Esophagus (tissue), 2 donors: ENCODE data around the gene KDM4B. TPM values are rescaled to one million over a fixed set of nuclear protein-coding genes. Genes with fewer than 3 reads are reported as not detected.

Source experiments
- H3K27ac ChIP-seq, 2 donors: one replicate each; pipeline ENCODE4 v1.5.1; 2013; ENCODE audit warnings: low read depth in 2 of 2, mild to moderate bottlenecking in 2 of 2, inconsistent platforms in 1 of 2, low read length in 1 of 2, moderate library complexity in 1 of 2
- H3K27me3 ChIP-seq, 2 donors: one replicate each; pipeline ENCODE4 v1.6.1; 2013; ENCODE audit warnings: low read length in 2 of 2, control low read depth in 1 of 2, mild to moderate bottlenecking in 1 of 2; ENCODE audit not compliant: insufficient read depth in 2 of 2, control insufficient read depth in 1 of 2
- H3K36me3 ChIP-seq, 2 donors: one replicate each; pipeline ENCODE4 v1.6.1; 2013; ENCODE audit warnings: low read length in 1 of 2; ENCODE audit not compliant: control insufficient read depth in 2 of 2, insufficient read depth in 2 of 2
- H3K4me1 ChIP-seq, 2 donors: one replicate each; pipeline ENCODE4 v1.6.1; 2013; ENCODE audit warnings: low read length in 1 of 2; ENCODE audit not compliant: control insufficient read depth in 2 of 2, insufficient read depth in 2 of 2
- H3K4me3 ChIP-seq, 2 donors: one replicate each; pipeline ENCODE4 v1.5.1; 2013; ENCODE audit warnings: low read length in 2 of 2, mild to moderate bottlenecking in 2 of 2, low read depth in 1 of 2, moderate library complexity in 1 of 2
- H3K9me3 ChIP-seq, 2 donors: one replicate each; pipeline ENCODE4 v1.6.1; 2013; ENCODE audit warnings: mild to moderate bottlenecking in 2 of 2, low read depth in 1 of 2, low read length in 1 of 2, moderate library complexity in 1 of 2; ENCODE audit not compliant: control insufficient read depth in 2 of 2, insufficient read depth in 1 of 2
- WGBS, 2 donors: extraction: QIAGEN DNeasy Blood & Tissue Kit; methylation state at CpG; one replicate each; pipeline ENCODE4 v1.1.7; 2013; 5-methylcytosine and 5-hydroxymethylcytosine counted together
- polyA plus RNA-seq, 2 donors: library from polyadenylated mRNA; stranded (reverse); fragments of 200-250 nt; gene quantifications; one replicate each; pipeline ENCODE4 v1.2.3, GENCODE V29; 2013
- donor health status: healthy with polysubstance abuse.
- donor health status: Bipolar disorder and iron deficiency.

Gene KDM4B
- polyA plus RNA-seq, 2 donors: 10.7 to 26.7 TPM

DNA sequence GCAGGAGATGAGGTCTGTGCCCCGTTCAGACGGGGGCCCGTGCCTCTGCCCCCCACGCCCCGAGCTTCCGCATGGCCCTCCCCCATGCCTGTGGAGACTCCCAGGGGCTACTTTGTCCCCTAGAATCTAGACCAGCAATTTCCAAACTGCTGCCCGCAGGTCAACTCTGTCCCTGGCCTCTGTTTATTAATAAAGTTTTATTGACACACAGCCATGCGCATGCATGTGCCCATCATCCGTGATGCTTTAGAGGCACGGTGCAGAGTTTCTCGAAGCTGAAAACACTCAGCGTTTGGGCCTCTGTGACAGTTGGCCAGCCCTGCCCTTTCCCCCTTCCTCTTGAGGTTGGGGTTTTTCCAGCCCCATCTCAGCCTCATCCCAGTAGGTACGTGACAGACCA lies 140.0 kb downstream of the KDM4B start:
- Histone ChIP-seq H3K27me3 (no peaks in the 10 kb centered on the region), H3K4me1 (no peaks in the 10 kb centered on the region), H3K4me3 (no peak overlapping the region), H3K36me3 (peaks cover 6 to 66% of the 10 kb centered on the region in 2 donors), H3K9me3 (no peaks in the 10 kb centered on the region), H3K27ac (no peak overlapping the region)
- 94 to 97% methylated on average over 13 of the region's 13 CpGs for WGBS, 2 donors

DNA sequence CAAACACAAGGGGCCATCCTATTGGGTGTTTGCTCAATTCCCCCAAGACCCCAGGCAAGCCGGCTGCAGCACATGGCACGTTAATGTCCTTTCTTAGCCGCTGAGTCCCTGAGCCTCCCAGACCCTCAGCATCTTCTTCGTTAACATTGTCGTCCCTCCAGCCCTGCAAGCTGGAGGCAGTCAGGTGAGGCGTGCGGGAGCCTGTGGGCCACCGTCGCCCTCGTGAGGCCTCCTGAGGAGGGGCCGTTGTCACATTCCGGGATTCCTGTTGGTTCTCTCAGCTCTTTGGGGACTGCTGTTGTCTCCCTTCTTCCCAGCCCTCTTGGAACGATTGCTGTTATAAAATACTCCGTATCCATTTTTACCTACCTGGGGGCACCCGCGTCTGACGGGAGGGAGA lies 140.6 kb downstream of the KDM4B start:
- Histone ChIP-seq H3K27ac (no peak overlapping the region), H3K9me3 (no peaks in the 10 kb centered on the region), H3K36me3 (peaks cover 6 to 71% of the 10 kb centered on the region in 2 donors), H3K27me3 (no peaks in the 10 kb centered on the region), H3K4me1 (no peaks in the 10 kb centered on the region), H3K4me3 (no peak overlapping the region)
- WGBS, 2 donors: 94% methylated on average over 17 of the region's 17 CpGs

DNA sequence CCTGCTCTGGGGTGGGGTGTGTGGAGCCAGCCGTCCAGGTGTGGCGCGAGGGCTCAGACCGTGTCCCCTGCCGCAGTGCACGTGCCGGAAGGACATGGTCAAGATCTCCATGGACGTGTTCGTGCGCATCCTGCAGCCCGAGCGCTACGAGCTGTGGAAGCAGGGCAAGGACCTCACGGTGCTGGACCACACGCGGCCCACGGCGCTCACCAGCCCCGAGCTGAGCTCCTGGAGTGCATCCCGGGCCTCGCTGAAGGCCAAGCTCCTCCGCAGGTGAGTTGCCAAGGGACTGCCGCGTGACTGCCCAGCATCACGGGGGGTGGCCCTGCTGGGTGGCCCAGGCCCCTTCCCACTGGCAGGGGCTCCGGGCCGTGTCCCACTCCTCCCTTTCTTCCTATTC lies 141.6 kb downstream of the KDM4B start:
- WGBS, 2 donors: 93 to 95% methylated on average over 25 to 27 of the region's 27 CpGs
- no peak overlapping the region for H3K4me3 ChIP-seq
- no peaks in the 10 kb centered on the region for H3K27me3 ChIP-seq
- H3K9me3 ChIP-seq: no peaks in the 10 kb centered on the region
- H3K4me1 ChIP-seq: no peaks in the 10 kb centered on the region
- H3K36me3 ChIP-seq: peaks cover 6 to 75% of the 10 kb centered on the region in 2 donors
- H3K27ac ChIP-seq: no peak overlapping the region

DNA sequence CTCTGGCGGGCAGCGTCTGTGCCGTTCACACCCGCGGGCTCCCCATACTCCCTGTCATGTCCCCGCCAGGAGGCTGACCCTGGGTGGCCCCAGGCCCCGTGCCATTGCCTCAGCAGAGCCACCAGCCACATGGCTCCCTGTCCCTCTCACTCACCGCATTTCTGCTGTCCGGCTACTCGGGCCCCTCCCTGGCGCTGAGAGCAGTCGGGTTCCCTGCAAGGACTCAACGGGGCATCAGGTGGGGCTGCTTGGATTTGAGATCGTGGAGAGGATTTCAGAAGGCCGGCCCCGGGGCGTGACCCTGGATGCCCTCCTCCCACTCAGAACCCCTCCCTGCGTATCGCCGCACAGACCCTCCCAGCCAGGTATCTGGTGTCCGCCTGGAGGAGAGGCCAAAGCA lies 142.1 kb downstream of the KDM4B start:
- H3K27ac ChIP-seq: no peak overlapping the region
- H3K36me3 ChIP-seq: peaks cover 4 to 74% of the 10 kb centered on the region in 2 donors
- no peaks in the 10 kb centered on the region for H3K4me1 ChIP-seq
- H3K27me3 ChIP-seq: no peaks in the 10 kb centered on the region
- 93 to 95% methylated on average over 21 of the region's 21 CpGs for WGBS, 2 donors
- H3K4me3 ChIP-seq: no peak overlapping the region
- no peaks in the 10 kb centered on the region for H3K9me3 ChIP-seq

DNA sequence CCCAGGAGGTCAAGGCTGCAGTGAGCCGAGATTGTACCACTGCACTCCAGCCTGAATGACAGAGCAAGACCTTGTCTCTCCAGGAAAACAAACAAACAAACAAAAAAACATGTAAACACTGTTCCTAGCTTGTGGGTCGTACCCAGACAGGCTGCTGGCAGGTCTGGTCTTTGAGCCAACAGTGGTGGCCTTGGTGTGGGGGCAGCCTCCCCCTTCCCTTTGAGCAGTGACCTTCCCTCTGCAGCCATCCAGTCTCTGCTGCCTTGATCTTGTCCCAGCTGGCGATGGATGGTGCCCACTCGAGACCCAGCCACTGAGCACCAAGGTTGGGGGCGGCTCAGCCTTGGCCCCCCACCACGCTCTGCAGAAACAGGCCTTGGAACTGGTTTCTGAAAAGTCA lies 143.3 kb downstream of the KDM4B start:
- Histone ChIP-seq H3K9me3 (no peaks in the 10 kb centered on the region), H3K4me1 (no peaks in the 10 kb centered on the region), H3K27me3 (no peaks in the 10 kb centered on the region), H3K4me3 (no peak overlapping the region), H3K27ac (no peak overlapping the region), H3K36me3 (peaks cover 0 to 66% of the 10 kb centered on the region in 2 donors)
- 86 to 96% methylated on average over 6 of the region's 6 CpGs for WGBS, 2 donors

DNA sequence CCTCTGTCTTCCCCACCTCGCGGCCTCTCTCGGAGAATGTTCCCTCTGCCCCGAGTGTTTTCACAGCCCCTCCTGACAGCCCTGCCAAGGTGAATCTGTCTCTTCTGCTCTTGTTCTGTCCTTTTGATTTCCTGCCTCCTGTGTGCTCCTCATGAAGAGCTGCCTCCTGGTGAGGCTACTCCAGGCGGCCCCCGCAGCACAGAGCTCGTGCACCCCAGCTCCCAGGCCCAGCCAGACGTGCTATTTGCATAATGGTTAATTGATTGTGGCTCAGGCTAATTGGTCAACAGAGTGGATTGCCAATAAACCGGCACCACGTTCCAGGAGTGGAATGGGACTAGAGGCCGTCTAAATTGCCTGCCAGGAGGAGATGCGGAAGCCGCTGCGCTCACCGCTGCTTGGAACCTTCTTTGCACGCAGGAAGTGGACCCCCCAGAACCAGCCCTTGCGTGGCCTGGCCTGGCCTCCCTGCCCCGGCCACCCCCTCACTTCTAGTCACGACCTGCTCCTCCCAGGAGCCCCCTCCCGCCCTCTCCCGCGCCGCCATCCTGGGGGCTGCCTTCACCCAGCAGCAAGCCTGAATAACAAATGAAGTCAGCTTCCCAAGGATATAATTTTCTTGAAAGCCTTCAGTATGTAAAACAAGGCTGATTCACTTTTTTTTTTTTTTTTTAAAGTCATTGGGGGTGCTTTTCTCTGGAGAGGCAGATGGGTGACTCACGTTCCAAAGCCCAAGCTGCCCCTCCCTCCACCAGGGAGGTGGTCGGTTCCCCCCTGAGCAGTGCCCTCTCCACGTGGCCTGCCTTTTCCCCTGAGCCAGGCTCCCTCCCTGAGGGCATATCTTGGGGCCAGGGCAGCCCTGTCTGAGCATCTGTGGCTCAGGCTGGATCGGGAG lies 144.0 kb downstream of the KDM4B start:
- Histone ChIP-seq H3K27ac (no peak overlapping the region), H3K36me3 (peaks cover 0 to 63% of the 10 kb centered on the region in 2 donors), H3K27me3 (no peaks in the 10 kb centered on the region), H3K4me3 (no peak overlapping the region), H3K4me1 (no peaks in the 10 kb centered on the region), H3K9me3 (no peaks in the 10 kb centered on the region)
- 84 to 86% methylated on average over 27 of the region's 27 CpGs for WGBS, 2 donors

DNA sequence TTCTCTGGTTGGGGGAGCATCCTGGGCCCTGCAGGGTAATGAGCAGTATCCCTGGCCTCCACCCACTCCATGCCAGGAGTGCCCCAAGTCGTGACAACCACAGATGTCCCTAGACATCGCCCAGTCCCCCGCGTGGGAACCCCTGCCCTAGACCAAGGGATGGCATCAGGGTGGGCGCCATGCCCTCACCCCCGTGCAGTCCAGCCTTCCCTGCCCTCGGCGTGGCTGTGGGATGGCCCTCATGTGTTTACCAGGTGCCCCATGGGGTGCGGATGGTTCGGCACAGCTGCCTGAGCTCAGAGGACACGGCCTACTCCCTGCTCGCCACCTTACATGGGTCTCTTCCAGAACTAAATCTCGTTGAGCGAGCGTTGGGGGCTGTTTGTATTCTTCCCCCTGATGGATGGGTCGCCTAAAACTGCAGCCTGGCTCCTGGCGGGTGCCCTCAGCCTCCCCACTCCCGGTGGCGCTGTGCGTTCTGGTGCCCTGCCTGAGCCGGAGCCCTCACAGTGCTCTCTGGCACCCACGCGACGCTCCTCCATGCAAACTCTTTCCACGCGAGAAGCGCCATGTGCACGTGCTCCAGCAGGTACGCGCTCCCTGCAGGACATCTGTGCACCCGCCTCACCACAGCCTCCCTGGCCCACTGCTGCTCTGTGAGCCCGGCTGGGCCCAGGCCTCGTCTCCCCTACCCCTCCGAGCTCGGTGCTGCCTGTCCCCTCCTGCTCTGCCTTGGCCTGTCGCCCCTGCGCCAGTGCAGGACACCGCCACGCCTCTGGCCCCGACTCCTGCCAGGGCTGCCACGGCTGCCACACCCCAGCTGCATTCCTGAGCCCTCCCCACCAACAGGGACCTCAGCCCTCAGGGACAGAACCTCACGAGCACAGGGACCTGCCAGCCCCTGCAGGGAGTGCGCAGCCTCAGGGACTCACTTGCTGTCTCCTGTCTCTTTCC lies 145.0 kb downstream of the KDM4B start:
- no peak overlapping the region for H3K4me3 ChIP-seq
- H3K36me3 ChIP-seq: peaks cover 0 to 57% of the 10 kb centered on the region in 2 donors

DNA sequence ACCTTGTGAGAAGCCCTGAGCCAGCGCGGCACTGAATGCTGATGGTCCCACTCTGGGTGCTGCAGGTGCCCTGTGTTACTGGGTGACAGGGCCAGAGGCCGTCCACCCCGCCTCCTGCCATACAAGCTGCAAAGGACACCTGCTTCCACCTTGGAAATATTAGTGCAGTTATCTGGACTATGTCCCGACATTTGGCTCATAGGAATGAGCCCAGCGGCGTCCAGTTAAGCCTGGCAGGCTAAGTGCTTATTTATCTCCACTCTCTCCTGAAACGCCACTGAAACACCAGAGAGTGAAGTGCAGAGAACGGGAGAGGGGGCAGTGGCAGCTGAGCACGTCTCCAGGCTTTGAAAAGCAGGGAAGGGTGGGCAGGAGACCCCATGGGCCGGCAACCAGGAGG lies 145.8 kb downstream of the KDM4B start:
- Histone ChIP-seq H3K27ac (no peak overlapping the region), H3K36me3 (peaks cover 0 to 52% of the 10 kb centered on the region in 2 donors), H3K27me3 (no peaks in the 10 kb centered on the region), H3K4me3 (no peak overlapping the region), H3K4me1 (no peaks in the 10 kb centered on the region), H3K9me3 (no peaks in the 10 kb centered on the region)
- 79 to 94% methylated on average over 11 of the region's 11 CpGs for WGBS, 2 donors

More for the DNA sequence above, 145.0 kb downstream of the KDM4B start:
- Histone ChIP-seq H3K27me3 (no peaks in the 10 kb centered on the region), H3K9me3 (no peaks in the 10 kb centered on the region), H3K4me1 (no peaks in the 10 kb centered on the region), H3K27ac (no peak overlapping the region)
- WGBS, 2 donors: 82 to 88% methylated on average over 42 to 43 of the region's 43 CpGs

DNA sequence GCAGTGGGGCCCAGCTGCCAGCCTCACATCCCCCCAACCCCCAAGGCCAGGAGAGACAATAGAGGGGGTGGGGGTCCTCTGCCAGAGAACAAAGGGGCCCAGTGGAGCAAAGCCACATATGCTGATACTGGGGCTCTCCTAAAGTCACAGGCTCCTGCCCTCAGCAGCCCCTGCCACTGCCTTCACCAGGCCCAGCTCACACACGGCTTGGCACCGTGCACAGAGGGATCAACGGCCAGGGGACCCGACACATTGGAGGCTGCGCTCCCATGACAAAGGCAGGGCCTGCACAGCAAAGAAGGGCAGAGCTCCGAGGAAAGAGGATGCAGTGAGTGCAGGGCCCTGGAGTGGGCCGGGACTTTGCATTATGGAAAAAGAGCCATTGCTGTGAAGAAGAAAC lies 146.4 kb downstream of the KDM4B start:
- H3K4me1 ChIP-seq: no peaks in the 10 kb centered on the region
- WGBS, 2 donors: 82 to 95% methylated on average over 7 of the region's 7 CpGs
- H3K4me3 ChIP-seq: no peak overlapping the region
- no peak overlapping the region for H3K27ac ChIP-seq
- H3K36me3 ChIP-seq: peaks cover 0 to 49% of the 10 kb centered on the region in 2 donors
- H3K27me3 ChIP-seq: no peaks in the 10 kb centered on the region
- H3K9me3 ChIP-seq: no peaks in the 10 kb centered on the region
